SU-DHL-6 (cell line): ENCODE data around the gene WFIKKN1.

Experiments
- EZH2phosphoT487 ChIP-seq: fragments of 200-600 bp; sonication (generic), shearing (Covaris generic); conservative IDR thresholded peaks from 2 replicates; pipeline ENCODE4 v1.6.1; 2018; ENCODE audit warnings: mild to moderate bottlenecking, antibody characterized with exemption, low read length, moderate library complexity, mixed read lengths
- TF ChIP-seq, protein P1 (sequence below): fragments of 200-600 bp; sonication (generic); IDR thresholded peaks from one replicate; pipeline ENCODE4 v1.5.1; 2017; ENCODE audit warnings: antibody characterized with exemption, mild to moderate bottlenecking, low read length, moderate library complexity; ENCODE audit not compliant: insufficient read depth, poor library complexity, severe bottlenecking

DNA sequence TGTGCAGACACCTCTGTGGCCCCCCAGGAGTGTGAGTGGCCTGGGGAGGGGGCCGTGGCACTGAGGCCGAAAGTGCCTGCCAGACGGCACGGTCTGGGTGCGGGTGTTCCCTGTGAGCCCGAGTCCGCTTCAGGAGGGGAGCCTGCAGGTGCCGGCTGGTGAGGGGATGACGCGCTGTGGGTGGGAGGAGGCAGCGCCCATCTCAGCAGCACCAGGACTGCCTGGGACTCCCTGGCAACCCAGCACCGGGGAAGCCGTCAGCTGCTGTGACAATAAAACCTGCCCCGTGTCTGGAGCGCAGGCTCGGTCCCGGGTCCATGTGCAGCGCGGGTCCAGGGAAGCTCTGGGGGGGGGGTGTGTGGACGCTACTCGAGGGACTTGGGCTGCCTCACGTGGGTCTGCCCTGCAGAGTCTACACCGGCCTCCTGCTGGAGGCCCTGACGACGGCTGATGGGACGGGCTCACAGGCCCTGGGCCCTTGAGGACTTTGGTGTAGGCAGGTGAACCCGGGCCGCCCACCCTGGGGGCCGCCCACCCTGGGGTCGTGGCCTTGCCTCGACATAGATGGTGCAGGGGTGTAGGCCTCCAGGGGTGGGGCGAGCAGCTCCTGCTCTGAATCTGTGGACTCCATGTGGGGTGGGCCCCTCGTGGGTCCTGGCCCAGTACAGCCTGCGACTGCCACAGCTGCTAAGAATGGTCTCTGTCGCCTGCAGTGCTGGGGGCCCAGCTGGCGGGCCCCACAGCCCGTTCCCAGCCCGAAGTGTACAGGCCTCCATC is 46.8 kb upstream of the WFIKKN1 start:
- TF ChIP-seq, protein P1, sequence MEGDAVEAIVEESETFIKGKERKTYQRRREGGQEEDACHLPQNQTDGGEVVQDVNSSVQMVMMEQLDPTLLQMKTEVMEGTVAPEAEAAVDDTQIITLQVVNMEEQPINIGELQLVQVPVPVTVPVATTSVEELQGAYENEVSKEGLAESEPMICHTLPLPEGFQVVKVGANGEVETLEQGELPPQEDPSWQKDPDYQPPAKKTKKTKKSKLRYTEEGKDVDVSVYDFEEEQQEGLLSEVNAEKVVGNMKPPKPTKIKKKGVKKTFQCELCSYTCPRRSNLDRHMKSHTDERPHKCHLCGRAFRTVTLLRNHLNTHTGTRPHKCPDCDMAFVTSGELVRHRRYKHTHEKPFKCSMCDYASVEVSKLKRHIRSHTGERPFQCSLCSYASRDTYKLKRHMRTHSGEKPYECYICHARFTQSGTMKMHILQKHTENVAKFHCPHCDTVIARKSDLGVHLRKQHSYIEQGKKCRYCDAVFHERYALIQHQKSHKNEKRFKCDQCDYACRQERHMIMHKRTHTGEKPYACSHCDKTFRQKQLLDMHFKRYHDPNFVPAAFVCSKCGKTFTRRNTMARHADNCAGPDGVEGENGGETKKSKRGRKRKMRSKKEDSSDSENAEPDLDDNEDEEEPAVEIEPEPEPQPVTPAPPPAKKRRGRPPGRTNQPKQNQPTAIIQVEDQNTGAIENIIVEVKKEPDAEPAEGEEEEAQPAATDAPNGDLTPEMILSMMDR: no peak
- TF ChIP-seq EZH2phosphoT487: no peak
